Mammary epithelial cell (primary cell): ENCODE results near the gene POLR3E.

Experiments
- EZH2 ChIP-seq: IDR thresholded peaks from 2 replicates; pipeline ENCODE4 v1.6.1; 2012; ENCODE audit warnings: low read length, inconsistent platforms, borderline replicate concordance
- TF ChIP-seq, protein P1 (sequence below), 2 donors: IDR thresholded peaks in 1 of 2; conservative IDR thresholded peaks in 1 of 2; 2 replicates each; pipeline ENCODE4 v1.5.1; 2011 to 2012; ENCODE audit warnings: inconsistent platforms in 2 of 2, low read length in 2 of 2, mild to moderate bottlenecking in 2 of 2, control low read depth in 1 of 2, low read depth in 1 of 2; ENCODE audit not compliant: insufficient read depth in 1 of 2; ENCODE audit errors: extremely low read depth in 1 of 2

DNA sequence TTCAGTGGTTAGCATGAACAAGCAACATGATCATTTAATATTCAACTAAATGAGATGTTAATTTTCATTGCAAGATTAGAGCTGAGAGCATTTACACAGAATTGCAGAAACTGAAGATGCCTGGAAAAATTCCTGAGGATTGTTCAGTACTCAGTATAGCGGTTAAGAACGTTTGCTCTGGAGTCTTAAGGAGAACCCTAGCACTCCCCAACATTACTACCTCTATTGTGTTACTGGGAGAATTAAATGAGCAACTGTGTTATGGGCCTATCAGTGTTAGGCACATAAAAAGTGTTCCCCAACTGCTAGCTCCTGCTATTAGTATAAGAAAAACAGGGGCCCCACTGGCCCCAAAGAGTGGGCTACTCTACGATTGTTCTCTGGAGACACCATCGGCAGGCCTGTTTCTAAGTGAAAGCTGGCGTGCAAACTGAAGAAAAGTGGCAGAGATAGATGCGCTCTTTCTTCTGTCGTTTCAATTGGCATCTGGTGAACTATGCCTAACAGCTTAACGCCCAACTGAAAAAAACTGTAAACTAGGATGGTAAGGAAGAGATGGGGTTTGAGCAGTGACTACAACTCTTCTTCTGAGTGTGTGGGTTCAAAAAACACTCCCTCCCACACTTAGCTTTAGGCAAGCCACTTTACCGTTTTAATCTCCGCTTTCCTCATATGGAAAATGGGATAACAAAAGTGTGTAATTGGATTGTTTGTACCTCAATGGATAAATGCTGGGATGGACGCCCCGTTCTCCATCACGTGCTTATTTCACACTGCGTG is 75.9 kb downstream of the POLR3E start:
- TF ChIP-seq, protein P1, sequence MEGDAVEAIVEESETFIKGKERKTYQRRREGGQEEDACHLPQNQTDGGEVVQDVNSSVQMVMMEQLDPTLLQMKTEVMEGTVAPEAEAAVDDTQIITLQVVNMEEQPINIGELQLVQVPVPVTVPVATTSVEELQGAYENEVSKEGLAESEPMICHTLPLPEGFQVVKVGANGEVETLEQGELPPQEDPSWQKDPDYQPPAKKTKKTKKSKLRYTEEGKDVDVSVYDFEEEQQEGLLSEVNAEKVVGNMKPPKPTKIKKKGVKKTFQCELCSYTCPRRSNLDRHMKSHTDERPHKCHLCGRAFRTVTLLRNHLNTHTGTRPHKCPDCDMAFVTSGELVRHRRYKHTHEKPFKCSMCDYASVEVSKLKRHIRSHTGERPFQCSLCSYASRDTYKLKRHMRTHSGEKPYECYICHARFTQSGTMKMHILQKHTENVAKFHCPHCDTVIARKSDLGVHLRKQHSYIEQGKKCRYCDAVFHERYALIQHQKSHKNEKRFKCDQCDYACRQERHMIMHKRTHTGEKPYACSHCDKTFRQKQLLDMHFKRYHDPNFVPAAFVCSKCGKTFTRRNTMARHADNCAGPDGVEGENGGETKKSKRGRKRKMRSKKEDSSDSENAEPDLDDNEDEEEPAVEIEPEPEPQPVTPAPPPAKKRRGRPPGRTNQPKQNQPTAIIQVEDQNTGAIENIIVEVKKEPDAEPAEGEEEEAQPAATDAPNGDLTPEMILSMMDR (conservative IDR thresholded peaks at IDR 0.05 in 1 of 2, IDR thresholded peaks at IDR 0.05 in 1 of 2; ENCODE audit: extremely low read depth in 1 of 2, insufficient read depth in 1 of 2, low read depth in 1 of 2, low read length in 2 of 2): no peak
- TF ChIP-seq EZH2: no peak
